Eye (tissue), 1 donor: ENCODE results near the gene COL18A1.
"Not testable (repeated sequence)": the region's sequence is repeated elsewhere in the genome, so short reads cannot be mapped to it uniquely, and the experiment has no call there.

Experiments used
- DNase-seq: peaks from one replicate; pipeline ENCODE4 v3.0.0-alpha.2; 2015

COL18A1 gene

GRCh38 chr21:45496968-45497845 is 92.2 kb downstream of the COL18A1 start:
- no peak for DNase-seq

- DNase-seq, result no peak
Measured at GRCh38 chr21:45497846-45498645, 93.1 kb downstream of the COL18A1 start.

DNA sequence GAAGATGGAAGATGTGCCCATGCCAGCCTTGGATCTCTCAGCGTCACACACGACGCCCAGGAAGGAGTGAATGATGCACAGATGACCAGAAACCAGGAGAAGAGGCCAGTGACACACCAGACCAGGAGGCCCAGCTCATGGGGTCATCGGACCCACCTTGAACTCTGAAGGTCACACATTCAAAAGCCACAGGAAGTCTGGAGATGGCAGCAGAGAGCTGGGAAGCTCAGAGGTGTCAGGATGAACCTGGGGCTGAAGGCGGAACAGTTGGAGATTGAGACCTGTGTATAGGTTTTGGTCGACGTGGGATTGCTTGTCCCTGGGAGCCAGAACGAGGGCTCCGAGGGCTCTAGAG is 93.7 kb downstream of the COL18A1 start:
- DNase-seq, result no peak

- DNase-seq, result no peak
Measured at GRCh38 chr21:45499201-45499750, 94.3 kb downstream of the COL18A1 start.

DNA sequence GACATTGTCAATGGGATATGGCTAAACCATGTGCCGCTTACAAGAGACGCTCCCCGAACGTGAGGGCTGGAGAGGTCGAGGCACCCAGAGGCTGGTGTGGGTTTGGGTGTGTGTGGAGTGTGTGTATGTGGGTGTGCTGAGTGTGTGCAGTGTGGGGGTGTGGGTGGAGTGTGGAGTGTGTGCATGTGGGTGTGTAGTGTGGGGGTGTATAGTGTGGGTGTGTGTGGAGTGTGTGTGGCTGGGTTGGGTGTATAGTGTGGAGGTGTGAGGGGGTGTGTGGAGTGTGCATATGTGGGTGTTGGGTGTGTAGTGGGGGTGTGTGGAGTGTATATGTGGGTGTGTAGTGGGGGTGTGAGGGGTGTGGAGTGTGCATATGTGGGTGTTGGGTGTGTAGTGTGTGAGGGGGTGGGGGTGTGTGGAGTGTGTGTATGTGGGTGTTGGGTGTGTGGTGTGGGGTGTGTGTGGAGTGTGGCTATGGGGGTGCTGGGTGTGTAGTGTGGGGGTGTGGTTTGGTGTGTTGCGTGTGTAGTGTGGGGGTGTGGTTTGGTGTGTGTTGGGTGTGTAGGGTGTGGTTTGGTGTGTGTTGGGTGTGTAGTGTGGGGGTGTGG is 95.1 kb downstream of the COL18A1 start:
- no peak for DNase-seq

DNA sequence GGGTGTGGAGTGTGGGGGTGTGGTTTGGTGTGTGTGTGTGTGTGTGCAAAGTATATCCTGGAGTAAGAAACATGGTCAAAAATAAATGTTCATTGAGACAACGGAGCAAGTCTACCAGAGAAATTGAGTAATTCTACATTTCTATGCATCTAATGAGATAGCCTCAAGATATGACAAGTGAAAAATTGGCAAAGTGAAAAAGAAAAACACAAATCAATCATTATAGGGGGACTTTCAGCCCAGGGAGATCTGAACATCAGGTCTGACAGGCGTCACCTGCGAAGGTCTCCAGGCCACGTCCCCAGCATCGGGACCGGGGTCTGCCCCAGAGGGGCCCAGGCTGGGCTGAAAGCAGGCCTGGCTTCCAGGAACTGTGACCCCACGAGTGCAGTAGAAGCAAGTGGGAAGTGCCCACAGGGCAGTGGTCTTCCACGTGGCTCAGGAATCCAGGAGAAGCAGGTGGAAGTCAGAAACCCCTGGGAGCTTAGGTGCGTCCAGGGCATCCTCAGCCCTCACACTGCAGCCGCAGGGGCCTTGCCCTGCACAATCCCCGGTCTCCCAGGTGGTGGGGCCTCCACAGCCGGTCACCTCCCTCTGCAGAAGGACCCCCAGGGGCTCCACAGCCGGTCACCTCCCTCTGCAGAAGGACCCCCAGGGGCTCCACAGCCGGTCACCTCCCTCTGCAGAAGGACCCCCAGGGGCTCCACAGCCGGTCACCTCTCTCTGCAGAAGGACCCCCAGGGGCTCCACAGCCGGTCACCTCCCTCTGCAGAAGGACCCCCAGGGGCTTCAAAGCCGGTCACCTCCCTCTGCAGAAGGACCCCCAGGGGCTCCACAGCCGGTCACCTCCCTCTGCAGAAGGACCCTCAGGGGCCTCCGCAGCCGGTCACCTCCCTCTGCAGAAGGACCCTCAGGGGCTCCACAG is 96.4 kb downstream of the COL18A1 start:
- DNase-seq, result not testable (repeated sequence)

DNA sequence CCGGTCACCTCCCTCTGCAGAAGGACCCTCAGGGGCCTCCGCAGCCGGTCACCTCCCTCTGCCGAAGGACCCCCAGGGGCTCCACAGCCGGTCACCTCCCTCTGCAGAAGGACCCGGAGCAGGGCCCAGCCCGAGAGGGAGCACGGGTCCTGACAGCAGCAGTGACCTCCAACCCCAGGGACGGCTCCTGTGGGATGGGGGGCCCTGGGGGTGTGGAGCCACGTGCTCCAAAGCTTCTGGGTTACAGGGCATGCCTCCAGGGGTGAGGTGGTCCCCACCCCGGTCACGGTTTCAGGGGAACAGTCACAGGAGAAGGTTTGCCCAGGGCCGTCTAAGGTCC is 97.0 kb downstream of the COL18A1 start:
- DNase-seq, result no peak

GRCh38 chr21:45502600-45502999 is 97.6 kb downstream of the COL18A1 start:
- DNase-seq, result no peak

DNA sequence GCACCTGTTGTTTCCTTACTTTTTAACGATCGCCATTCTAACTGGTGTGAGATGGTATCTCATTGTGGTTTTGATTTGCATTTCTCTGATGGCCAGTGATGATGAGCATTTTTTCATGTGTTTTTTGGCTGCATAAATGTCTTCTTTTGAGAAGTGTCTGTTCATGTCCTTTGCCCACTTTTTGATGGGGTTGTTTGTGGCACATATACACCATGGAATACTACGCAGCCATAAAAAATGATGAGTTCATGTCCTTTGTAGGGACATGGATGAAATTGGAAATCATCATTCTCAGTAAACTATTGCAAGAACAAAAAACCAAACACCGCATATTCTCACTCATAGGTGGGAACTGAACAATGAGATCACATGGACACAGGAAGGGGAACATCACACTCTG is 98.3 kb downstream of the COL18A1 start:
- not testable (repeated sequence) for DNase-seq

- no peak for DNase-seq
Measured at GRCh38 chr21:45504021-45504515, 99.1 kb downstream of the COL18A1 start.

DNA sequence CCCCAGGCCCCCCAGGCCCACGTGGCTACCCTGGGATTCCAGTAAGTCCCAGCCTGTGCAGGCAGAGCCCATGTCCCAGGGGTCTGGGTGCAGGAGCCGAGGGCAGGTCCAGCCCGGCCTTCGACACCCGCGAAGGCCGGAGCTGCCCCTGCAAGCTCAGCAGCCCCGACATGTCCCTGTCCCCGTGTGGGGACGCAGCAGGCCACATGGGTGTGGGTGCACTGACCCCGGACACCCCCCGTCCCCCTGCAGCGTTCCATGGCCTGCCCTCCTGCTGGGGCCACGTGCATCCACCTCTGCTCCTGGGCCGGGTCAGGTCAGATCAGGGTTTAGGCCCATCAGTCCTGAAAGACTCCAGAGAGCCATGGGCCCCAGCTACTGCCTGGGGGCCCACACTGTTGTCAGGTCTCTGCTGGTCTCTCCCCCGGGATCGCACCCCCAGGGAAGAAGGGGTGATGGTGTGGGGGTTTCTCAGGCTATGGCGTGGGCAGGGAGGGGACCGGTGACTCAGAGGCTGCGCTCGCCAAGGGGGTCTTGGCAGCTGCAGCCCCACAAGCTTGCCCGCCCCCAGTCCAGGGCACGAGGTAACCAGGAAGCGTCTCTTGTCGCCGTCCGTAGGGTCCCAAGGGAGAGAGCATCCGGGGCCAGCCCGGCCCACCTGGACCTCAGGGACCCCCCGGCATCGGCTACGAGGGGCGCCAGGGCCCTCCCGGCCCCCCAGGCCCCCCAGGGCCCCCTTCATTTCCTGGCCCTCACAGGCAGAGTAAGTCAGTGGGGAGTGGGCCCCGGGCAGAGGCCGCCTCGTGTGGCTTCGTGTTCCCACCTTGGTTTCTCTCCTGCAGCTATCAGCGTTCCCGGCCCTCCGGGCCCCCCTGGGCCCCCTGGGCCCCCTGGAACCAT is 99.8 kb downstream of the COL18A1 start:
- DNase-seq, result no peak

- no peak for DNase-seq
Measured at GRCh38 chr21:45505416-45506021, 100.6 kb downstream of the COL18A1 start.

- no peak for DNase-seq
Measured at GRCh38 chr21:45506241-45506817, 101.4 kb downstream of the COL18A1 start.

DNA sequence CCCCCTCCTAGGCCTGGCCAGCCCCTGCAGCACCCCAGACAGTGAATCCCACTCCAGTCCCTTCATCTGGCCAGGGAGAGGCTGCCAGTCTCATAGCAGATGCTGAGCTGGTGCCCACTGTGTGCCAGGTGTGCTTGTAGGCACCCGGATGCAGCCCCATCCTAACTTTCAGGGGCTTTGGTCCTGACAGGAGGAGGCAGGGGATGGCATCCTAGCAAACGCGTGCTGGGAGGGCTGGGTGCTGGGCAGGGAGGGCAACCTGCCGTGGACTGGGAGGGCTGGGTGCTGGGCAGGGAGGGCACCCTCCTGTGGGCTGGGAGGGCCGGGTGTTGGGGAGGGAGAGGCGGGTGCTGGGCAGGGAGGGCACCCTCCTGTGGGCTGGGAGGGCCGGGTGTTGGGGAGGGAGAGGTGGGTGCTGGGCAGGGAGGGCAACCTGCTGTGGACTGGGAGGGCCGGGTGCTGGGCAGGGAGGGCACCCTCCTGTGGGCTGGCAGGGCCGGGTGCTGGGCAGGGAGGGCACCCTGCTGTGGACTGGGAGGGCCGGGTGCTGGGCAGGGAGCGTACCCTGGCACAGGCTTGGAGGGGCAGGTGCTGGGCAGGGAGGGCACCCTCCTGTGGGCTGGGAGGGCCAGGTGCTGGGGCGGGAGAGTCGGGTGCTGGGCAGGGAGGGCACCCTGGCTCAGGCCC is 102.0 kb downstream of the COL18A1 start:
- no peak for DNase-seq

- no peak for DNase-seq
Measured at GRCh38 chr21:45507523-45507875, 102.5 kb downstream of the COL18A1 start.

DNA sequence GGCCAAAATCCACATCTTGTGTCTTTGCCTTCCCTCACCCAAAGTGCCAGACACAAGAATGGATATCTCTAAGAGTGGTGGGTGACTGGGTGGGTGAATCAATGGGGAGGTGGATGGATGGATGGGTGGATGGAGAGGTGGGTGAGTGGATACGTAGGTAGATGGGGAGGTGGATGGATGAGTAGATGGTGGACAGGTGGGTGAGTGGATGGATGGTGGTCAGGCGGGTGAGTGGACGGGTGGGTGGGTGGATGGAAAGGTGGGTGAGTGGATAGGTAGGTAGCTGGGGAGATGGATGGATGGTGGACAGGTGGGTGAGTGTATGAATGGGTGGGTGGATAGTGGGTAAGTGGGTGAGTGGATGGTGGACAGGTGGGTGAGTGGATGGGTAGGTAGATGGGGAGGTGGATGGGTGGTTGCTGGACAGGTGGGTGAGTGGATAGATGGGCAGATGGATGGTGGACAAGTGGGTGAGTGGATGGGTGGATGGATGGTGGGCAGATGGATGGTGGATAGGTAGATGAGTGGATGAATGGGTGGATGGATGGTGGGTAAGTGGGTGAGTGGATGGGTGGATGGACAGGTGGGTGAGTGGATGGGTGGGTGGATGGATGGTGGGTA is 103.0 kb downstream of the COL18A1 start:
- DNase-seq, result no peak

- DNase-seq, result no peak
Measured at GRCh38 chr21:45508607-45509565, 103.9 kb downstream of the COL18A1 start.
